MM.1S (cell line): Measurements from ENCODE around the gene RBL1.

ENCODE experiments used
- CTCF ChIP-seq: fragments of 300-600 bp; sonication (generic); IDR thresholded peaks from 2 replicates; pipeline ENCODE4 v1.5.1; 2016; ENCODE audit warnings: antibody characterized with exemption, low read length, mixed read lengths
- EZH2 ChIP-seq: fragments of 300-600 bp; sonication (generic); optimal IDR thresholded peaks from 2 replicates; pipeline ENCODE3; 2017; ENCODE audit warnings: low read depth, mild to moderate bottlenecking, antibody characterized with exemption, low read length, mixed read lengths

- TF ChIP-seq CTCF (no peak), EZH2 (no peak)
Observed at GRCh38 chr20:37123441-37123840, 27.6 kb upstream of the RBL1 start.
